RPMI8226 (cell line): ENCODE measurements around the gene CD300A.

ENCODE experiments used
- DNase-seq: peaks from one replicate; pipeline ENCODE4 v3.0.0-alpha.2; 2015

Gene CD300A

GRCh38 chr17:74455821-74456220 is 10.6 kb upstream of the CD300A start:
- DNase-seq = no peak

- DNase-seq = peak; percentile 82
Observed at GRCh38 chr17:74457146-74457819, 9.2 kb upstream of the CD300A start.

GRCh38 chr17:74457820-74458166 is 8.6 kb upstream of the CD300A start:
- DNase-seq = no peak

GRCh38 chr17:74458835-74459234 is 7.6 kb upstream of the CD300A start:
- peak; percentile 39 for DNase-seq

- DNase-seq = no peak
Observed at GRCh38 chr17:74459622-74460021, 6.8 kb upstream of the CD300A start.

- DNase-seq = no peak
Observed at GRCh38 chr17:74460241-74460640, 6.2 kb upstream of the CD300A start.

GRCh38 chr17:74460996-74461395 is 5.4 kb upstream of the CD300A start:
- DNase-seq = no peak

- no peak for DNase-seq
Observed at GRCh38 chr17:74461611-74462010, 4.8 kb upstream of the CD300A start.

GRCh38 chr17:74464730-74465377 is 1.6 kb upstream of the CD300A start:
- DNase-seq = no peak

GRCh38 chr17:74465378-74466110 is 890 bp upstream of the CD300A start:
- DNase-seq = no peak

GRCh38 chr17:74466828-74467184 is 372 bp downstream of the CD300A start:
- DNase-seq = no peak

GRCh38 chr17:74467221-74467951 is 952 bp downstream of the CD300A start:
- DNase-seq = peak; percentile 93

GRCh38 chr17:74471341-74471740 is 4.9 kb downstream of the CD300A start:
- DNase-seq = no peak

GRCh38 chr17:74472890-74473289 is 6.5 kb downstream of the CD300A start:
- no peak for DNase-seq

- DNase-seq = no peak
Observed at GRCh38 chr17:74473294-74473693, 6.9 kb downstream of the CD300A start.

- DNase-seq = peak; percentile 82
Observed at GRCh38 chr17:74474043-74474792, 7.8 kb downstream of the CD300A start.

- no peak for DNase-seq
Observed at GRCh38 chr17:74475189-74475588, 8.8 kb downstream of the CD300A start.

- no peak for DNase-seq
Observed at GRCh38 chr17:74477411-74477810, 11.0 kb downstream of the CD300A start.

GRCh38 chr17:74478420-74479100 is 12.1 kb downstream of the CD300A start:
- DNase-seq = peak; percentile 80

GRCh38 chr17:74480290-74480689 is 13.9 kb downstream of the CD300A start:
- DNase-seq = no peak

GRCh38 chr17:74481621-74482020 is 15.2 kb downstream of the CD300A start:
- DNase-seq = no peak

- DNase-seq = no peak
Observed at GRCh38 chr17:74484066-74484465, 17.6 kb downstream of the CD300A start.
